GM21528 (cell line): ENCODE measurements around the gene GRID1.
"Not testable (repeated sequence)": the region's sequence is repeated elsewhere in the genome, so short reads cannot be mapped to it uniquely, and the experiment has no call there.

Experiments
- ATAC-seq: cut with Tn5 transposase; IDR thresholded peaks from one replicate; pipeline ENCODE4 v1.9.1; 2021; ENCODE audit warnings: mild to moderate bottlenecking, moderate library complexity; ENCODE audit not compliant: unreplicated experiment, low FRiP score

GRID1 gene

GRCh38 chr10:85847085-85847484 lies 519.5 kb downstream of the GRID1 start:
- no peak for ATAC-seq

GRCh38 chr10:85838660-85839059 lies 527.9 kb downstream of the GRID1 start:
- not testable (repeated sequence) for ATAC-seq

- no peak for ATAC-seq
Measured at GRCh38 chr10:85832988-85833387, 533.6 kb downstream of the GRID1 start.

GRCh38 chr10:85831422-85831821 lies 535.2 kb downstream of the GRID1 start:
- ATAC-seq: no peak

- no peak for ATAC-seq
Measured at GRCh38 chr10:85826377-85826776, 540.2 kb downstream of the GRID1 start.

- no peak for ATAC-seq
Measured at GRCh38 chr10:85811405-85811804, 555.2 kb downstream of the GRID1 start.

GRCh38 chr10:85810674-85811073 lies 555.9 kb downstream of the GRID1 start:
- ATAC-seq: no peak

GRCh38 chr10:85795460-85795859 lies 571.1 kb downstream of the GRID1 start:
- ATAC-seq: no peak

GRCh38 chr10:85794553-85794952 lies 572.0 kb downstream of the GRID1 start:
- ATAC-seq: no peak

GRCh38 chr10:85792533-85792858 lies 574.1 kb downstream of the GRID1 start:
- ATAC-seq: no peak

- ATAC-seq: no peak
Measured at GRCh38 chr10:85791818-85792532, 574.6 kb downstream of the GRID1 start.

- no peak for ATAC-seq
Measured at GRCh38 chr10:85789982-85790789, 576.4 kb downstream of the GRID1 start.

GRCh38 chr10:85789125-85789524 lies 577.5 kb downstream of the GRID1 start:
- no peak for ATAC-seq

- ATAC-seq: no peak
Measured at GRCh38 chr10:85788570-85788969, 578.0 kb downstream of the GRID1 start.

GRCh38 chr10:85787881-85788280 lies 578.7 kb downstream of the GRID1 start:
- ATAC-seq: no peak

- no peak for ATAC-seq
Measured at GRCh38 chr10:85787393-85787792, 579.2 kb downstream of the GRID1 start.

- ATAC-seq: no peak
Measured at GRCh38 chr10:85786401-85786899, 580.1 kb downstream of the GRID1 start.

- no peak for ATAC-seq
Measured at GRCh38 chr10:85784792-85785191, 581.8 kb downstream of the GRID1 start.

- ATAC-seq: no peak
Measured at GRCh38 chr10:85781404-85781803, 585.2 kb downstream of the GRID1 start.

- no peak for ATAC-seq
Measured at GRCh38 chr10:85778074-85778473, 588.5 kb downstream of the GRID1 start.

- no peak for ATAC-seq
Measured at GRCh38 chr10:85767891-85768290, 598.7 kb downstream of the GRID1 start.

- no peak for ATAC-seq
Measured at GRCh38 chr10:85764108-85764507, 602.5 kb downstream of the GRID1 start.
